K562 (cell line): ENCODE measurements around the gene WTIP.

Experiments
- BRD9 ChIP-seq: fragments of 450-650 bp; IDR thresholded peaks from 2 replicates; pipeline ENCODE4 v1.6.1; 2018; ENCODE audit warnings: low read depth; ENCODE audit not compliant: partially characterized antibody
- EGR1 ChIP-seq: fragments of 450-650 bp; conservative IDR thresholded peaks from 2 replicates; pipeline ENCODE4 v1.6.1; 2017; ENCODE audit warnings: mild to moderate bottlenecking
- HDAC2 ChIP-seq: fragments of 450-650 bp; IDR thresholded peaks from 2 replicates; pipeline ENCODE4 v1.6.1; 2016; ENCODE audit warnings: mild to moderate bottlenecking
- MAFG ChIP-seq: fragments of 450-650 bp; conservative IDR thresholded peaks from 2 replicates; pipeline ENCODE4 v1.6.1; 2016; ENCODE audit warnings: missing genetic modification characterization, missing compliant biosample characterization
- MCM2 ChIP-seq: fragments of 450-650 bp; IDR thresholded peaks from 2 replicates; pipeline ENCODE4 v1.6.1; 2017; ENCODE audit warnings: low read depth, mild to moderate bottlenecking
- MTA2 ChIP-seq: fragments of 450-650 bp; IDR thresholded peaks from 2 replicates; pipeline ENCODE4 v1.6.1; 2016; ENCODE audit warnings: low read depth
- MXI1 ChIP-seq: IDR thresholded peaks from 2 replicates; pipeline ENCODE4 v1.6.1; 2011; ENCODE audit warnings: low read depth, mild to moderate bottlenecking, improper control_type of control experiment, low read length
- POLR2A ChIP-seq: fragments of 450-650 bp; conservative IDR thresholded peaks from 2 replicates; pipeline ENCODE4 v1.6.1; 2016
- PTBP1 ChIP-seq: fragments of 200-400 bp; formaldehyde crosslinking; IDR thresholded peaks from 2 replicates; pipeline ENCODE4 v1.6.1; 2017; ENCODE audit warnings: low read depth, low read length
- TBP ChIP-seq: optimal IDR thresholded peaks from 2 replicates; pipeline ENCODE3; 2011; ENCODE audit warnings: low read depth, low read length, improper control_type of control experiment
- ZBTB49 ChIP-seq: sonication (generic); formaldehyde crosslinking; IDR thresholded peaks from 2 replicates; pipeline ENCODE4 v1.8.0; 2022; ENCODE audit warnings: missing genetic modification reagents, mild to moderate bottlenecking, borderline replicate concordance
- ZBTB8A ChIP-seq: fragments of 450-650 bp; IDR thresholded peaks from 2 replicates; pipeline ENCODE4 v1.6.1; 2018; ENCODE audit warnings: mild to moderate bottlenecking, moderate library complexity; ENCODE audit not compliant: partially characterized antibody
- TF ChIP-seq, protein P1 (sequence below), 3 experiments: IDR thresholded peaks in 2 of 3; conservative IDR thresholded peaks in 1 of 3; 2 replicates each; pipeline ENCODE4 v1.5.1; 2011 to 2012; ENCODE audit warnings: low read length in 3 of 3, mild to moderate bottlenecking in 3 of 3, control low read depth in 2 of 3, improper control_type of control experiment in 1 of 3, inconsistent platforms in 1 of 3, low read depth in 1 of 3, mixed read lengths in 1 of 3, moderate library complexity in 1 of 3; ENCODE audit not compliant: insufficient read depth in 2 of 3

- no peak for TF ChIP-seq EGR1
- TF ChIP-seq, protein P1, sequence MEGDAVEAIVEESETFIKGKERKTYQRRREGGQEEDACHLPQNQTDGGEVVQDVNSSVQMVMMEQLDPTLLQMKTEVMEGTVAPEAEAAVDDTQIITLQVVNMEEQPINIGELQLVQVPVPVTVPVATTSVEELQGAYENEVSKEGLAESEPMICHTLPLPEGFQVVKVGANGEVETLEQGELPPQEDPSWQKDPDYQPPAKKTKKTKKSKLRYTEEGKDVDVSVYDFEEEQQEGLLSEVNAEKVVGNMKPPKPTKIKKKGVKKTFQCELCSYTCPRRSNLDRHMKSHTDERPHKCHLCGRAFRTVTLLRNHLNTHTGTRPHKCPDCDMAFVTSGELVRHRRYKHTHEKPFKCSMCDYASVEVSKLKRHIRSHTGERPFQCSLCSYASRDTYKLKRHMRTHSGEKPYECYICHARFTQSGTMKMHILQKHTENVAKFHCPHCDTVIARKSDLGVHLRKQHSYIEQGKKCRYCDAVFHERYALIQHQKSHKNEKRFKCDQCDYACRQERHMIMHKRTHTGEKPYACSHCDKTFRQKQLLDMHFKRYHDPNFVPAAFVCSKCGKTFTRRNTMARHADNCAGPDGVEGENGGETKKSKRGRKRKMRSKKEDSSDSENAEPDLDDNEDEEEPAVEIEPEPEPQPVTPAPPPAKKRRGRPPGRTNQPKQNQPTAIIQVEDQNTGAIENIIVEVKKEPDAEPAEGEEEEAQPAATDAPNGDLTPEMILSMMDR (IDR thresholded peaks at IDR 0.05 in 2 of 3, conservative IDR thresholded peaks at IDR 0.05 in 1 of 3; ENCODE audit: insufficient read depth in 2 of 3, low read depth in 1 of 3, low read length in 3 of 3) = no peak
- TF ChIP-seq BRD9 = no peak
- TF ChIP-seq TBP = no peak
- no peak for TF ChIP-seq MXI1
- no peak for TF ChIP-seq MTA2
- no peak for TF ChIP-seq ZBTB8A
- TF ChIP-seq MAFG = no peak
- no peak for TF ChIP-seq PTBP1
- TF ChIP-seq MCM2 = no peak
- TF ChIP-seq HDAC2 = no peak
- TF ChIP-seq POLR2A = no peak
- no peak for TF ChIP-seq ZBTB49 (CRISPR knock-in tag)
Observed at GRCh38 chr19:34461375-34462100, 20.0 kb upstream of the WTIP start.
